Activated T-cell treated with anti-CD3 and anti-CD28 coated beads for 24 hours (primary cell): ENCODE results near the gene ZDHHC22.
A peak's percentile ranks its signal among the peaks of the same experiment; 100 is the strongest.

Experiments used
- DNase-seq: peaks from one replicate; pipeline ENCODE4 v3.0.0-alpha.2; 2020; ENCODE audit warnings: low read depth

Gene ZDHHC22

GRCh38 chr14:77126461-77126990, 15.1 kb downstream of the ZDHHC22 start:
- DNase-seq = no peak

- no peak for DNase-seq
Observed at GRCh38 chr14:77125823-77126325, 15.7 kb downstream of the ZDHHC22 start.

- DNase-seq = no peak
Observed at GRCh38 chr14:77125281-77125801, 16.2 kb downstream of the ZDHHC22 start.

DNA sequence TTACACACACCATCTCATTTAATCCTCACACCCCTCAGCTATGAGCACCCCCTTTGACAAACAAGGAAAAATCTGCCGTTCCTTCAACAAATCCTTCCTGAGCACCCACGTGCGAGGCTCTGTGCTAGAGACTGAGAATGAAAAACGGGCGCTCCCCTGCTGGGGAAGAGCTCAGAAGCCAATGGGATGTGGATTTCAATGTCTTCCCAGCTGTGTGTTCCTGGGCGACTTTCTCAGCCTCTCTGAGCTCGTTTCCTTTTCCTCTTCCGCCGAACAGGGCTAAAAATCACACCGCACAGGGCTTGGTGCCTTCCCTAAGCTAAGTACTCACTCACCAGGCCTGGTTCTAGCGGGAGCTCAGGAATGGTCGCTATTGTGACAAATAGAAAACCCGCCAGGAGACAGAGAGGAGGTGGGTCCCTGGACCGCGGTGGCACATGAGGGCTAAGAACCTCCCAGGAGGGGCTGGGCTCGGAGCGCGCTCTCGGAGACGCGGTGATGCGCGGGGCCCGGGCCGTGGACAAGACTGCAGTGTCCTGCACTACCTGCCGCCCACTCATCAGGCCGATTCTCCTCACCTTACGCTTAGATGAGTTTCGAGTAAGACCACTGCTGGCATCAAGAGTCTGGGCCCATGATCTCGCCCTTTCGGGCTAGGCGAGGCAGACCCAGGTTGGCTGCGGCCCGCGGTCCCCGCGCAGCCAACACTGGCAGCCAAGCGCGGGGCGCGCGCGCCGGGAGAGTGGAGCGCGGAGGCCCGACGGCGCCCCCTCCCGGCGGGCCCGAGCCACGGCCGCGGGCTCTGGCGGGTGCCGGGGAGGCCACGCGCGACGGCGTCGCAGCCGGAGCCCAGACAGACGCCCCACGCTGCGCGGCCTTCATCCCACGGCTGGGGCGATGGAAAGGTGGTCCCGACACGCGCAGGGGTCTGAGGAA, 17.0 kb downstream of the ZDHHC22 start:
- peak; percentile 34 for DNase-seq

DNA sequence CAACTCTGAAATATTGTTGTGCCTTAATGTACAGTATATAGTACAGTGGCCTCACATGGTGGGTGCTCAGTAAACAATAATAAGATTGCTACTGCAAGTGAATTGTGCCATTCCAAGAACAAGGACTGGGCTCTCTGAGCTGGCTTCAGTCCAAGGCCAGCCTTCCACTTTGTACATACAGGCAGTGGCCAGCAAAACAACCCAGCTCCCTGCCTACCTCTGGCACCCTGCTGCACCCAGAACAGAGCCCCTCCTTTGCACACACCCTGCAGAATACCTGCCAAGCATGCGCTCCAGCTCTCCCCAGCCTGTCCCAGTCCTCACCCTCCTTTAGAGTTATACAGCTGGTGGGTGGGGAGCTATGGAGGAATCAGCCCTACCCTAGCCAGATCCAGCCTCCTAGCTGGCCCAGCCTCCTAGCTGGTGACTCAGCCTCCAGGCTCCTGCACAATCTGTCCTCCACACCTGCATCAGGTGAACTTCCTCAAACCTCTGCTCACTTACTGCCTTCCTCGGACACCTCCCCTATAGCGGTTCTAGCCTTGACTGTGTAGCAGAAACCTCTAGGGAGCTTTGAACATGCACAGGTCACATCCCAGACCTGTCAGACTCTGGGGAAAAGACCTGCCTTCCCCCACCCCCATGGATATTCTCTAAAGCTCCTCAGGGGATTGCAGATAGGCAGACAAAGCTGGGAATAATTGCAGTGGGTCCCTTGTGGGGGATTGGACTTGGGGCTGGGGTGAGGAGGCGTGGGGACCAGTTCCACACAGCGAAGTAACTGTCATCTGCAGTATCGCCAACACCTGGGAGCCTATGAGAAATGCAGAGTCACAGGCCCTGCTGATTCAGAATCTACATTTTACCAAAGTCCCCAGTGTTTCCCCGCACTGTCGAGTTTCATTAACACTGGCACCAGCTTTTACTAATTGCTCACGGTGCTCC, 17.9 kb downstream of the ZDHHC22 start:
- no peak for DNase-seq

DNA sequence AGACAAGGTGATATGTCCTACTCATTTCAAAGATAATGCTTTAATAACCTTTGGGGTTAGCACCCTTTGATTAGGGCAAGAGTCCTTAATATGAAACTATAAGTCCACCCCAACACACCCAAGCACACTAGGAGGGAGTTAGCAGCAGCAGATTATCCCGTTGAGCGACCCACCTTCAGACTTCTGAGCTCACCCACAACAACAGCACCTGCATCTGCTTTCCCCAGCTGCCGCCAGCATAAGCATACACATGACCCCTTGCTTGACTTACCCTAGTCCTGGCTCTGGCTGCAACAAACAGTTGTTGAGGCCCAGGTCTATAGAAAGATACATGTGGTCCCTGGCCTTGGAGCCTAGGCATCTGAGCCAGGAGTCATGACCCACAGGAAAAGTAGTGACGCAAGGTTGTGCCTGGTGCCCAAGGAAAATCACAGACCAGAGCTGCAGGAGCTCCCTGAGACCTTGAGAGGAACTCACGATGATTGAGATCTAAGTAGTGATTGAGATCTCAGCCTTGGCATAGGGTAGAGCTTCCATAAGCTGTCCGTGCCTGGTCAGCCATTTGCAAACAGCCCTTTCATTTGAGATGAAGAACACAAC, 19.0 kb downstream of the ZDHHC22 start:
- DNase-seq = no peak

DNA sequence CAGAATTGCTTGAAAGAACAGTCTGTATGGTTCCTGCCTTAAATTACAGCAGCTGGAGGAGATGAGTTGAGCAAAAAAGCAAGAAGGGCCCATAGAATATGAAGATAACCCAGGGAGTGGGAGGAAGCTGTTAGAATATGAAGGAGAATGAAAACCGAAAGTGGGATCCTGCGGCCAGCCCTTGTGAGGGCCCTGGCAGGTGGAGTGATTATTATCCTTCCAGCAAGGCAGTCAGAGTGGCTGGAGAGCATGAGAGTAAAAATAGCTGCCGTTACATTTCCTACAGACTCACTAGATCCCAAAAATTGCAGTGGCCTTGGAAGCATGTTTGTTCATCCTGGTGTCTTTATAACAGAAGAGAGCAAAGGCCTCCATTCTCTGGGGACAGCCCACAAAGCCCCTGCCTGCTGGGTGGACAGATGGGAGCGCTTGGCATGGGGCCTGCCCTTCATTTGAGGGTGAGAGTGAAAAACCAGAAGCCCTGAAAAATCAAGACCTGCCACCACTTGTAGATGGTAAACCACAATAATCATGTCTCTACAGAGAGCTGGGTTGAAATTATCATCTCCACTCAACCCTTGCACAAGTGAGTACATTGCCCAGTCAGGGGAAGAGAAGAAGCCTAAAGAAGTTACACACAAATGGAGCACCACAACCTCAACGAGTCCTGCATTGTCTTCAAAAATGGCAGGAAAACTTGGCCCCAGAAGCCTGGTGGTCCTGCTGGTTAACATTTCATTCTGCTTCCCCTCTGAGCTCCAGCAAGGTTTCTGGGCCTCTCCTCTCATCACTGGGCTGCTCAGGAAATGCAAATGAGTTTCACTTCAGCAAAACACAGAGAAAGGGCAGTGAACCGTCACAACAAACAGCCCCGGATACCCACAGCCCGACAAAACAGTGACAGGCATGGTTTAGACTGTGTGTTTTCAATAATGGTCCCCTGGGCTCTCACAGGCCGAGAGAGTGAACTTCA, 20.5 kb downstream of the ZDHHC22 start:
- DNase-seq = no peak

DNA sequence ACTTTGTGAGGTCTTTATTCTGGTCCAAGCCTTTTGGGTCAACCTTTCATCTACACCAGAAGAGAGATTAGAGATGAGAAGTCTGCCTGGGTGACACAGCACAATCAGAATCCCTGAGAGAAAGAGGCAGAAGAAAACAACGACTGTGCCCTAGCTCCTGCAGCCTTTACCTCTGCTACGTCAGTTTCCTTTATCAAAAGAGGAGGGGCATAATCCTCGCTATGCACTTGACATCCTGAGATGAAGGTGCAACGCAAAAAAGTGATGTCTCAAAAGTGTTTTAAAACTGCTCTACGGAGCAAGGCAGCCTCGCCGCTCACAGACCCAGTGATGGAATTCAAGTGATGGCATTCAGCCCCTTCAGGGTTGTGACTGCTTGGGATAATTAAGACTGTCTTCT, 21.7 kb downstream of the ZDHHC22 start:
- DNase-seq = no peak

GRCh38 chr14:77116172-77116817, 25.3 kb downstream of the ZDHHC22 start:
- DNase-seq = no peak

DNA sequence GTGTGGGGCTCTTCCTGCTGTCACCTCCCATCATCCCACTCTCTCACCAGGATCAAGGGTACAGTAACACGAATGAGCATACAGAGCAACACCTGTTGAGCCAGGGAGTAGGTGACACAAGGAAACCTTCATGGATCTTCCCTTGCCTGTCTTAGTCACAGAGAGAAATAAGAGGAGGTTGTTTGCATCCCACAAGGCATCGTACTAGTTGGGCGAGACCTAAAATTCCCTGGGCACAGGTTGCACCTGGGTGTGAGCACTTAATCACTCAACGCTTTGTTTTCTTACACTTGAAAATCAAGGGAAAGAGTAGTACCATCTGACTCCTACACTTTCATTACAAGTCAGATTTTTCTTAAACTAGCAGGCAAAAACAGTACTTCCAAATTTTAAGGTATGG, 27.0 kb downstream of the ZDHHC22 start:
- DNase-seq = no peak

DNA sequence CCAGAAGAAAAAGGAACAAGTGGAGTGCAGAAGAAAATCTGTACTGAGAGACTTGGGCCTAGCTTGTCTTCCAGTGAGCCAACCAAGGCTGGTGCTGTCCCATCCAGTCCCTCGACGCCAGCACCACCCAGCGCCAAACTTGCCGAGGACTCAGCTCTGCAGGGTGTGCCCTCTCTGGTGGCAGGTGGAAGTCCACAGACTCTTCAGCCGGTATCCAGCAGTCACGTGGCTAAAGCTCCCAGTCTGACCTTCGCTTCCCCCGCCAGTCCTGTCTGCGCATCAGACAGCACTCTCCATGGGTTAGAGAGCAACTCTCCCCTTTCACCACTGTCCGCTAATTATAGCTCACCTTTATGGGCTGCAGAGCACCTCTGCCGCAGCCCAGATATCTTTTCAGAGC, 27.9 kb downstream of the ZDHHC22 start:
- DNase-seq = no peak

DNA sequence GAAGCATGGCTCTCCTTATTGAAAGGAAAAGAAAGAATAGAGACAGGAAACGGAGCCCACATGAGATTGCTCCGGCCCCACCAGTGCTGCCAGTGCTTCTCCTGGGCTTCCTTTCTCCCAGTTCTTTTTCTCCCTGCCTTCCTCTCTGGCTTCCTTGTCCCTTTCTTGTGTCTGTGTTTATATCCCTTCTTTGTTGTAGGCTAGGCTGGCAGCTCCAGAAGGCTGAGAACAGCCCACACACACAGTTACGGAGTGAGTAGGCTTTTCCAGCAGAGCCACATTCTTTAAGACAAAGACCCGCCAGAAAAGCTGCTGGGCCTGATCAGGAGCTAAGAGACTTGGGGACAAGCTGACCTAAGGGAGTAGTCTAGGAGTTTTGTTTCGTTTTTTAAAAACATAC, 30.6 kb downstream of the ZDHHC22 start:
- DNase-seq = no peak

DNA sequence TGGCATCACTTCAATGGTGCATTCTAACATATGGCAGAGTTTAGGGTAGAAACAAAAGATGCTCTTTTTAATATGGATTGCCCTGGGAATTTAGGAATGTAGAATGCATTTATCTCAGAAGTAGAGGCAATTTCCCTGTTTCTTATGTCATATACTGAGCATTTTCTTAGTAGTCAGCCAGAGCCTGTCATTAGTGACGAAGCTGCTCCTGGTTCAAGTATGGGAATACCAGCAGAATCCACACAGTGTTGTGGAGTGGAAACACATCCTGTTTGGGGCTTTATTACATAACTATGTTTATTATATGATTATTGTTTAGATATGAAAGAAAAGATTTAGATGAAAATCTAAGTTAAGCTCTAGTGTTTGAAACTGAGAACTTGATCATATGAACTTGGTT, 31.3 kb downstream of the ZDHHC22 start:
- no peak for DNase-seq

DNA sequence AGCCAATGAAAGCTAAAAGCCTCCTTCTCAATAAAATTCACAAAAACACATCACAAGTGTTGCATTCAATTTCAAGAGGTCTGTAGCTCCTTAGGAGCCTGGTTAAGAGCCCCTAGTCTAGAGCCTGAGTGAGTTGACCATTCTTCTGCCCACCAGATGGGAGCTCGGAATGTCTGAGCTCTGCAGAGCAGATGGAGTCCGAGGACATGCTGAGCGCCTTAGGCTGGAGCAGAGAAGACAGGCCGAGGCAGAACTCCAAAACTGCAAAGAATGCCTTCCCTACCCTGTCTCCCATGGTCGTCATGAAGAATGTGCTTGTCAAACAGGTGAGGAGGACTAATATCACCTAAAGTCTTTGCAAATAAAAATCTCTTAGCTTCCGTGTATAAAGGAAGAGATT, 31.9 kb downstream of the ZDHHC22 start:
- DNase-seq = no peak

GRCh38 chr14:77108753-77109152, 32.8 kb downstream of the ZDHHC22 start:
- no peak for DNase-seq

GRCh38 chr14:77107228-77107627, 34.4 kb downstream of the ZDHHC22 start:
- no peak for DNase-seq

- DNase-seq = no peak
Observed at GRCh38 chr14:77106666-77107065, 34.9 kb downstream of the ZDHHC22 start.

- DNase-seq = no peak
Observed at GRCh38 chr14:77105145-77105939, 36.2 kb downstream of the ZDHHC22 start.

GRCh38 chr14:77104393-77104792, 37.2 kb downstream of the ZDHHC22 start:
- DNase-seq = no peak
